ENCODE data around the gene BOLA3.
"Not testable (repeated sequence)": the region's sequence is repeated elsewhere in the genome, so short reads cannot be mapped to it uniquely, and the experiment has no call there.

Gene BOLA3

GRCh38 chr2:74100254-74101216 is 47.2 kb downstream of the BOLA3 start:
- Mint-ChIP-seq H3K4me3 (no peak overlapping the region), H3K4me1 (ENCODE audit: low read depth) (no peaks in the 10 kb centered on the region), H3K9me3 (no peaks in the 10 kb centered on the region), H3K36me3 (ENCODE audit: low read depth) (peaks cover 49% of the 10 kb centered on the region), H3K27me3 (no peaks in the 10 kb centered on the region), H3K27ac (no peak overlapping the region)

- H3K4me1 Mint-ChIP-seq (ENCODE audit: low read depth): no peaks in the 10 kb centered on the region
- H3K4me3 Mint-ChIP-seq: no peak overlapping the region
- no peaks in the 10 kb centered on the region for H3K9me3 Mint-ChIP-seq
- peaks cover 50% of the 10 kb centered on the region for H3K36me3 Mint-ChIP-seq (ENCODE audit: low read depth)
- no peaks in the 10 kb centered on the region for H3K27me3 Mint-ChIP-seq
- H3K27ac Mint-ChIP-seq: no peak overlapping the region
These were observed 47.9 kb downstream of the BOLA3 start for GRCh38 chr2:74099835-74100234.

GRCh38 chr2:74099271-74099670 is 48.4 kb downstream of the BOLA3 start:
- Mint-ChIP-seq H3K36me3 (ENCODE audit: low read depth) (peaks cover 50% of the 10 kb centered on the region), H3K9me3 (no peaks in the 10 kb centered on the region), H3K4me3 (no peak overlapping the region), H3K4me1 (ENCODE audit: low read depth) (no peaks in the 10 kb centered on the region), H3K27ac (no peak overlapping the region), H3K27me3 (no peaks in the 10 kb centered on the region)

- Mint-ChIP-seq H3K9me3 (no peaks in the 10 kb centered on the region), H3K4me3 (no peak overlapping the region), H3K27me3 (no peaks in the 10 kb centered on the region), H3K27ac (no peak overlapping the region), H3K4me1 (ENCODE audit: low read depth) (no peaks in the 10 kb centered on the region), H3K36me3 (ENCODE audit: low read depth) (peaks cover 45% of the 10 kb centered on the region)
These were observed 50.1 kb downstream of the BOLA3 start for GRCh38 chr2:74097574-74097973.

- peaks cover 41% of the 10 kb centered on the region for H3K36me3 Mint-ChIP-seq (ENCODE audit: low read depth)
These were observed 51.7 kb downstream of the BOLA3 start for GRCh38 chr2:74096052-74096451.

GRCh38 chr2:74095632-74096031 is 52.1 kb downstream of the BOLA3 start:
- Mint-ChIP-seq H3K27me3 (no peaks in the 10 kb centered on the region), H3K27ac (no peak overlapping the region), H3K36me3 (ENCODE audit: low read depth) (peaks cover 39% of the 10 kb centered on the region), H3K4me3 (no peak overlapping the region), H3K4me1 (ENCODE audit: low read depth) (no peaks in the 10 kb centered on the region), H3K9me3 (no peaks in the 10 kb centered on the region)

More at GRCh38 chr2:74096052-74096451, 51.7 kb downstream of the BOLA3 start:
- Mint-ChIP-seq H3K4me1 (ENCODE audit: low read depth) (no peaks in the 10 kb centered on the region), H3K27me3 (no peaks in the 10 kb centered on the region), H3K9me3 (no peaks in the 10 kb centered on the region), H3K4me3 (no peak overlapping the region), H3K27ac (no peak overlapping the region)

- peaks cover 37% of the 10 kb centered on the region for H3K36me3 Mint-ChIP-seq (ENCODE audit: low read depth)
- no peaks in the 10 kb centered on the region for H3K4me1 Mint-ChIP-seq (ENCODE audit: low read depth)
- no peak overlapping the region for H3K4me3 Mint-ChIP-seq
- no peaks in the 10 kb centered on the region for H3K9me3 Mint-ChIP-seq
- H3K27me3 Mint-ChIP-seq: no peaks in the 10 kb centered on the region
- peak overlapping the region; percentile 1 for H3K27ac Mint-ChIP-seq
These were observed 53.4 kb downstream of the BOLA3 start for GRCh38 chr2:74094291-74094690.

- Mint-ChIP-seq H3K27ac (peak overlapping the region; percentile 1), H3K4me3 (no peak overlapping the region), H3K27me3 (no peaks in the 10 kb centered on the region), H3K36me3 (ENCODE audit: low read depth) (peaks cover 42% of the 10 kb centered on the region), H3K9me3 (no peaks in the 10 kb centered on the region), H3K4me1 (ENCODE audit: low read depth) (no peaks in the 10 kb centered on the region)
These were observed 53.9 kb downstream of the BOLA3 start for GRCh38 chr2:74093840-74094239.

- no peak overlapping the region for H3K4me3 Mint-ChIP-seq
- H3K27me3 Mint-ChIP-seq: no peaks in the 10 kb centered on the region
- no peaks in the 10 kb centered on the region for H3K4me1 Mint-ChIP-seq (ENCODE audit: low read depth)
- no peaks in the 10 kb centered on the region for H3K9me3 Mint-ChIP-seq
- H3K27ac Mint-ChIP-seq: no peak overlapping the region
- H3K36me3 Mint-ChIP-seq (ENCODE audit: low read depth): peaks cover 42% of the 10 kb centered on the region
These were observed 54.3 kb downstream of the BOLA3 start for GRCh38 chr2:74093426-74093825.

GRCh38 chr2:74092275-74092674 is 55.4 kb downstream of the BOLA3 start:
- Mint-ChIP-seq H3K4me3 (no peak overlapping the region), H3K4me1 (ENCODE audit: low read depth) (no peaks in the 10 kb centered on the region), H3K27ac (no peak overlapping the region), H3K9me3 (no peaks in the 10 kb centered on the region), H3K36me3 (ENCODE audit: low read depth) (peaks cover 37% of the 10 kb centered on the region), H3K27me3 (no peaks in the 10 kb centered on the region)

GRCh38 chr2:74091391-74091790 is 56.3 kb downstream of the BOLA3 start:
- H3K27me3 Mint-ChIP-seq: no peaks in the 10 kb centered on the region
- no peak overlapping the region for H3K4me3 Mint-ChIP-seq
- H3K4me1 Mint-ChIP-seq (ENCODE audit: low read depth): no peaks in the 10 kb centered on the region
- H3K27ac Mint-ChIP-seq: no peak overlapping the region
- no peaks in the 10 kb centered on the region for H3K9me3 Mint-ChIP-seq
- H3K36me3 Mint-ChIP-seq (ENCODE audit: low read depth): peaks cover 38% of the 10 kb centered on the region

- Mint-ChIP-seq H3K4me3 (no peak overlapping the region), H3K27ac (no peak overlapping the region), H3K27me3 (no peaks in the 10 kb centered on the region), H3K9me3 (no peaks in the 10 kb centered on the region), H3K4me1 (ENCODE audit: low read depth) (no peaks in the 10 kb centered on the region), H3K36me3 (ENCODE audit: low read depth) (peaks cover 39% of the 10 kb centered on the region)
These were observed 57.6 kb downstream of the BOLA3 start for GRCh38 chr2:74089816-74090745.

GRCh38 chr2:74088676-74089075 is 59.0 kb downstream of the BOLA3 start:
- not testable (repeated sequence) for H3K4me3 Mint-ChIP-seq; H3K27me3 Mint-ChIP-seq; H3K9me3 Mint-ChIP-seq; H3K27ac Mint-ChIP-seq; H3K4me1 Mint-ChIP-seq (ENCODE audit: low read depth)
- peaks cover 42% of the 10 kb centered on the region for H3K36me3 Mint-ChIP-seq (ENCODE audit: low read depth)

GRCh38 chr2:74087696-74088095 is 60.0 kb downstream of the BOLA3 start:
- H3K27me3 Mint-ChIP-seq: no peaks in the 10 kb centered on the region
- no peaks in the 10 kb centered on the region for H3K9me3 Mint-ChIP-seq
- H3K4me1 Mint-ChIP-seq (ENCODE audit: low read depth): no peaks in the 10 kb centered on the region
- H3K36me3 Mint-ChIP-seq (ENCODE audit: low read depth): peaks cover 49% of the 10 kb centered on the region
- no peak overlapping the region for H3K27ac Mint-ChIP-seq
- no peak overlapping the region for H3K4me3 Mint-ChIP-seq

- H3K27ac Mint-ChIP-seq: peak overlapping the region; percentile 59
These were observed 61.7 kb downstream of the BOLA3 start for GRCh38 chr2:74086021-74086420.

More at GRCh38 chr2:74086021-74086420, 61.7 kb downstream of the BOLA3 start:
- Mint-ChIP-seq H3K36me3 (ENCODE audit: low read depth) (peaks cover 57% of the 10 kb centered on the region), H3K4me1 (ENCODE audit: low read depth) (no peaks in the 10 kb centered on the region), H3K27me3 (no peaks in the 10 kb centered on the region), H3K4me3 (no peak overlapping the region), H3K9me3 (no peaks in the 10 kb centered on the region)
